HEK293T (cell line): Measurements from ENCODE around the gene ETFDH.

Source experiments
- ARNT ChIP-seq: fragments of 450-650 bp; IDR thresholded peaks from 2 replicates; pipeline ENCODE4 v1.6.1; 2017; ENCODE audit warnings: mild to moderate bottlenecking
- BHLHE40 ChIP-seq: fragments of 450-650 bp; IDR thresholded peaks from 2 replicates; pipeline ENCODE4 v1.6.1; 2016; ENCODE audit warnings: mild to moderate bottlenecking, moderate library complexity, borderline replicate concordance
- CTBP1 ChIP-seq: fragments of 450-650 bp; IDR thresholded peaks from 2 replicates; pipeline ENCODE4 v1.6.1; 2016; ENCODE audit warnings: borderline replicate concordance
- ELF4 ChIP-seq: fragments of 450-650 bp; IDR thresholded peaks from 2 replicates; pipeline ENCODE4 v1.6.1; 2017; ENCODE audit warnings: antibody characterized with exemption
- FOXA1 ChIP-seq: fragments of 450-650 bp; IDR thresholded peaks from 2 replicates; pipeline ENCODE4 v1.6.1; 2016; ENCODE audit warnings: mild to moderate bottlenecking
- FOXK2 ChIP-seq: fragments of 450-650 bp; IDR thresholded peaks from 2 replicates; pipeline ENCODE4 v1.6.1; 2016; ENCODE audit warnings: mild to moderate bottlenecking
- FOXM1 ChIP-seq: fragments of 450-650 bp; IDR thresholded peaks from 2 replicates; pipeline ENCODE4 v1.6.1; 2017; ENCODE audit warnings: mild to moderate bottlenecking, borderline replicate concordance
- HDGF ChIP-seq: fragments of 450-650 bp; IDR thresholded peaks from 2 replicates; pipeline ENCODE4 v1.6.1; 2017; ENCODE audit warnings: antibody characterized with exemption, borderline replicate concordance
- LEF1 ChIP-seq: fragments of 450-650 bp; IDR thresholded peaks from 2 replicates; pipeline ENCODE4 v1.6.1; 2017; ENCODE audit warnings: mild to moderate bottlenecking, borderline replicate concordance
- SP1 ChIP-seq: fragments of 450-650 bp; IDR thresholded peaks from 2 replicates; pipeline ENCODE4 v1.6.1; 2017
- SUZ12 ChIP-seq: fragments of 450-650 bp; IDR thresholded peaks from 2 replicates; pipeline ENCODE4 v1.6.1; 2016; ENCODE audit warnings: mild to moderate bottlenecking
- TARDBP ChIP-seq: fragments of 450-650 bp; IDR thresholded peaks from 2 replicates; pipeline ENCODE4 v1.6.1; 2016
- ZNF384 ChIP-seq: fragments of 450-650 bp; IDR thresholded peaks from 2 replicates; pipeline ENCODE4 v1.6.1; 2016

GRCh38 chr4:158704274-158704673, 32.2 kb downstream of the ETFDH start:
- TF ChIP-seq HDGF (no peak), FOXM1 (no peak), SP1 (no peak), CTBP1 (no peak), TARDBP (no peak), ZNF384 (no peak), SUZ12 (no peak), FOXA1 (no peak), ELF4 (no peak), ARNT (no peak), FOXK2 (no peak), BHLHE40 (no peak), LEF1 (no peak)
